ENCODE measurements around the gene RHBDD1.
"Not testable (repeated sequence)": the region's sequence is repeated elsewhere in the genome, so short reads cannot be mapped to it uniquely, and the experiment has no call there.

RHBDD1 gene

GRCh38 chr2:226799976-226800940 lies 35.6 kb upstream of the RHBDD1 start:
- DNase-seq = no peak

- DNase-seq = peak; percentile 86
These were observed 34.7 kb upstream of the RHBDD1 start for GRCh38 chr2:226800941-226801784.

GRCh38 chr2:226802573-226802972 lies 33.3 kb upstream of the RHBDD1 start:
- no peak for DNase-seq

GRCh38 chr2:226803410-226803809 lies 32.4 kb upstream of the RHBDD1 start:
- DNase-seq = no peak

DNA sequence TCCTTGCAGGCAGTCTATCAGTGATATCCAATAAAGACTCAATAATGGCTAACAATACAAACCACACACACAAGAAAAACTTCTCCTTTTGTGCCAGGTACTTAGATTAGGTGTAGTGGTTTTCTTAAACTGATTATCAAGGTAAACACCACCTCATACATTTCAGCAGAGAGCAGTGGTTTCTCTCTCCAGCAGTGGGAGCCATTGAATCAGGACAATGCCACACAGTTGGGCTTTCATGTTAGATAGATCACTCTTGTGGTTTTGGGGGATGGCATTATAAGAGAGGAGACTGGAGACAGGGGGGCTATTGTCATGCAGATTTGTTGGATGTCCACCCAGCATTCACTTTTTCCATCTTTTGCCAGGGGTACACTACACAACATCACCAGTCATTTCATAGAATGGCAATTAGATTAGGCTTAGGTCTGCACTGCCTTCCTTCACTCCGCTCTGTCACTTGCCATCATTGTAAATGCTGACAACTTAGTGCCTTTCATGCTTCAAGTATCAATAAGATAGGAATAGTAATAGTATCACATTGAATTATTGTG lies 22.6 kb upstream of the RHBDD1 start:
- DNase-seq = no peak

- no peak for DNase-seq
These were observed 16.9 kb upstream of the RHBDD1 start for GRCh38 chr2:226818930-226819329.

DNA sequence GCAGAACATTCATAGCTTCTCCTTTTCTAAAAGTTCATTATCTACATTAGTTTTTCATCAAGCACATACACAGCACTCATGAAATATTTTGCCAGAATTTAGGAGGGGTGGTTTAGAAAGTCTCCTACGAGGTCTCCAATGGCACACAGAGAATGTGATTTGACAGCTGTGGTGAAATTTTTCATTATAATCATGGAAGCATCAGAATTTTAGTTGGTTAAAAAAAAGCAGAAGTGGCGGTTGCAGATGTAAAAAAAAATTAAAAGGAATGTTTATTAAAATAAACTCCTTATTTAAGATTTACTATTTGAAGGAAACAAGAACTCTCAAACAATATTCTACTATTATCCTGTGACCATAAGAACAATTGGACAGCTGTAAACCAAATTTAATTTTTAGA lies 10.8 kb upstream of the RHBDD1 start:
- no peak for DNase-seq

GRCh38 chr2:226828191-226828590 lies 7.7 kb upstream of the RHBDD1 start:
- DNase-seq = no peak

- DNase-seq = no peak
These were observed 5.9 kb upstream of the RHBDD1 start for GRCh38 chr2:226829721-226830631.

DNA sequence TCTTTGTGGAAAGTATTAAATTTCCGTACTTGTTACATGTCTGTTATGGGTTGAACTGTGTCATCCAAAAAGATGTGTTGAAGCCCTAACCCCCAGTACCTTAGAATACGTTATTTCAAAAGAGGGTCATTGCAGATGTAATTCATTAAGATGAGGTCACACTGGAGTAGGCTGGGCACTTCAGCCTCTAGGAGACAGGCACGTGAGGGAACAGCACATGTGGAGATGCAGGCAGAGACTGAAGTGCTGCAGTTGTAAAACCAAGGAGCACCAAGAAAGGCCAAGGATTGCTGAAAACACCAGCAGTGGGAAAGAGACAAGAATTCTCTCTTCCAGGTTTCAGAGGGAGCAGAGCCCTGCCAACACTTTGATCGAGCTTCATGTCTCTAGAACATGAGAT lies 4.6 kb upstream of the RHBDD1 start:
- DNase-seq = no peak

GRCh38 chr2:226832061-226832460 lies 3.8 kb upstream of the RHBDD1 start:
- DNase-seq = no peak

GRCh38 chr2:226834880-226835279 lies 974 bp upstream of the RHBDD1 start:
- not testable (repeated sequence) for DNase-seq

DNA sequence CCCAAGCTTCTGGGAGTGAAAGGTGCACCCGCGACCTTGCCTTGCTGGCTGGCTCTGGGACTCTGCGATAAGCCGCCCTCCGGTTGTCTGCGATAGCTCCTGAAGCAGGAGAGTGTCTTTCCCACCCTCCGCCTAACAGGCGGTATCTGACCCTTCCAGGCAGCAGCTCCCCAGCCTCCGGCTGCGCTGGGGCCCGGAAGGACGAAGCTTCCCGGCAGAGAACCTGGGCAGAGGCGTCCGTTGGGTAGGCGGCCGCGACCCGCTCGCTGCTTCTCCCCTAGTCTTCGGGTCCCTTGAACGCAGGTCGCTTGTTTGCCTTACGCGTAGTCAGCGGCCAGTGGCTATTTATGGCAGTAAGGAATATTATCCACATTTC lies 446 bp upstream of the RHBDD1 start:
- no peak for DNase-seq

- no peak for DNase-seq
These were observed 663 bp downstream of the RHBDD1 start for GRCh38 chr2:226836548-226836885.

DNA sequence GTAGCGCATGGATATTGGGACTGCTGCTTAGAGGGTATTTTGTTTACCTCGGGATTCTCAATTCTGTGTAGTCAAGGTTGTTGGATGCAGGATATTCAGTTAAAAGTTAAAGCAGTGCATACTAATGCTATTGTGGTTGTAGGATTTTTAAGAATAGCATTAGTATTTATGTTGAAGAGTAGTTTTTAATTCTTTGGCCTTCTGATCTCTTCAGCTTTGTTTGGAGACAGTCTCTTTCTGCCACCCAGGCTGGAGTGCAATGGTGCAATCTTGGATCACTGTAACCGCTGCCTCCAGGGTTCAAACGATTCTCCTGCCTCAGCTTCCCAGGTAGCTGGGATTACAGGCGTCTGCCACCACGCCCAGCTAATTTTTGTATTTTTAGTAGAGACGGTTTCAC lies 1.5 kb downstream of the RHBDD1 start:
- no peak for DNase-seq

GRCh38 chr2:226837787-226838603 lies 2.1 kb downstream of the RHBDD1 start:
- no peak for DNase-seq

GRCh38 chr2:226838722-226839121 lies 2.9 kb downstream of the RHBDD1 start:
- no peak for DNase-seq

DNA sequence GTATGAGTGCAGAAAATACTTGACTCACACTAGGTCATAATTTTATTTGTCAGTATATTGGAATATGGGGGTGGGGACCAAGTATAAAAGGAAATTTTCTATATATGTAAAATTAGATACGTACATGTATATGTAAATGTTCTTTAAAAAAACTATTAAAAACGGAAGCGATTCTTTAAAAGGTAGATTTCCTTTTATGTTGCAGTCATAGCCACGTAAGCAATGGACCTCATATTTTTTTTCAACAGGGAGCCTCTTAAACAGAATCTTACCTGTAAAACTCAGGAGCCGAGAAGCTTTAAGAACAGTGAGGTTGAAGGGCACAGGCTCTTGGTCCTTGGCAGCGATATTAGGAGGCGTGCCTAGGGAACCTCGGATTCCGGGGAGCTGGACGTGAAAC lies 3.3 kb downstream of the RHBDD1 start:
- DNase-seq = no peak

- DNase-seq = no peak
These were observed 4.1 kb downstream of the RHBDD1 start for GRCh38 chr2:226839951-226840350.

- not testable (repeated sequence) for DNase-seq
These were observed 7.1 kb downstream of the RHBDD1 start for GRCh38 chr2:226843001-226843400.

GRCh38 chr2:226845386-226846116 lies 9.7 kb downstream of the RHBDD1 start:
- DNase-seq = no peak

All from right hindlimb (tissue), 1 donor.